ENCODE results near the gene IQCE. TPM values are rescaled to one million over a fixed set of nuclear protein-coding genes. Genes with fewer than 3 reads are reported as not detected.

Gene IQCE
- total RNA-seq, 6 experiments from 2014 or later: 3.7 to 7.0 (median 4.0) TPM

DNA sequence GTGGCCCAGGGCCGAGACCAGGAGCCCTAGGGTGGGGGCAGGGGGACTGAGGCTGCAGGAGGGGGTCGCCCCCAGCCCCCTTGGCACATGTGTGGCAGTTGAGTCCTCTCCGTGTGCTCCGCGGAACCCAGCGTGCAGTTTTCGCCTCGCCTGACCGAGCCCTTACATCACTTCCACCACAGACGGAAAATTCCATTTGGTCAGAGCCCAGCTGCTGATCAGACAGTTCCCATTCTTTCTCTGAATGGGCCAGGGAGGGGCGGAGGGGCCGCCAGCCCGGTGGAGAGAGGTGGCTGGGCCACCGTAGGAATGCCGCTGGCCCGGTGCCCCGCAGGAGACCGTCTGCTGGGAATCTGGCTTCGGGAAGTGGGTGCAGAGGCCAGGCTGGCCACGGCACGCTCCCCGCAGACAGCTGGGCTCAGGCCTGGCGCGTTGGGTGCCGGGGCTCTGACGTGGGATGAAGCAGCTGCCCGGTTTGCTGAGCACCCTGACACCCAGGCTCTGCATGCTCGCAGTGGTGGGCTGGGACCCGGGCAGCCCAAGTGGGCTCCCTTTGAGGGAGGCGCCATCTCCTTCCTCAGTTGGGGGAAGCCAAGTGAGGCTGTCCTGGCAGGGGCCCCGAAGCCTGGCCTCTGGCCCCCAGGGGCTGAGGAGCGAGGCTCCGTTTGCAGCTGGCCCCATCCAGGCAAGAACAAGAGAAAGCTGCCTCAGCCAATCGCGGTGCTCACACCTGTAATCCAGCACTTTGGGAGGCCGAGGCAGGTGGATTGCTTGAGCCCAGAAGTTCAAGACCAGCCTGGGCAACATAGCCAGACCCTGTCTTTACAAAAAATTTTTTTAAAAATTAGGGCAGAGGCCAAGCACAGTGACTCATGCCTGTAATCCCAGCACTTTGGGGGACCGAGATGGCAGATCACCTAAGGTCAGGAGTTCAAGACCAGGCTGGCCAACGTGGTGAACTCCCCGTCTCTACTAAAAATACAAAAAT is 82.9 kb downstream of the IQCE start:
- peak; percentile 58 for TF ChIP-seq POLR2A (IDR thresholded peaks at IDR 0.05)
- TF ChIP-seq, protein P1, sequence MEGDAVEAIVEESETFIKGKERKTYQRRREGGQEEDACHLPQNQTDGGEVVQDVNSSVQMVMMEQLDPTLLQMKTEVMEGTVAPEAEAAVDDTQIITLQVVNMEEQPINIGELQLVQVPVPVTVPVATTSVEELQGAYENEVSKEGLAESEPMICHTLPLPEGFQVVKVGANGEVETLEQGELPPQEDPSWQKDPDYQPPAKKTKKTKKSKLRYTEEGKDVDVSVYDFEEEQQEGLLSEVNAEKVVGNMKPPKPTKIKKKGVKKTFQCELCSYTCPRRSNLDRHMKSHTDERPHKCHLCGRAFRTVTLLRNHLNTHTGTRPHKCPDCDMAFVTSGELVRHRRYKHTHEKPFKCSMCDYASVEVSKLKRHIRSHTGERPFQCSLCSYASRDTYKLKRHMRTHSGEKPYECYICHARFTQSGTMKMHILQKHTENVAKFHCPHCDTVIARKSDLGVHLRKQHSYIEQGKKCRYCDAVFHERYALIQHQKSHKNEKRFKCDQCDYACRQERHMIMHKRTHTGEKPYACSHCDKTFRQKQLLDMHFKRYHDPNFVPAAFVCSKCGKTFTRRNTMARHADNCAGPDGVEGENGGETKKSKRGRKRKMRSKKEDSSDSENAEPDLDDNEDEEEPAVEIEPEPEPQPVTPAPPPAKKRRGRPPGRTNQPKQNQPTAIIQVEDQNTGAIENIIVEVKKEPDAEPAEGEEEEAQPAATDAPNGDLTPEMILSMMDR (IDR thresholded peaks at IDR 0.05): no peak
- WGBS (ENCODE audit: insufficient coverage, low coverage, low lambda C conversion rate, missing lambda C conversion rate): 4% methylated on average over 10 of the region's 39 CpGs
- DNase-seq (peak; percentile 93 to 96 (median 93)), ATAC-seq (peak; percentile 59 to 74 (median 64))
- H3K4me3 ChIP-seq: peak overlapping the region in 1 of 3 donors; percentile 12
- H3K36me3 ChIP-seq: no peaks in the 10 kb centered on the region
- intact Hi-C loops (cut with DNase I): no loop called here
- H3K27me3 ChIP-seq: no peaks in the 10 kb centered on the region
- H3K4me1 ChIP-seq: peaks cover 0 to 54% (median 33%) of the 10 kb centered on the region in 4 donors
- H3K9me3 ChIP-seq: no peaks in the 10 kb centered on the region
- H3K27ac ChIP-seq: peak overlapping the region; percentile 79 to 83 (median 80)

DNA sequence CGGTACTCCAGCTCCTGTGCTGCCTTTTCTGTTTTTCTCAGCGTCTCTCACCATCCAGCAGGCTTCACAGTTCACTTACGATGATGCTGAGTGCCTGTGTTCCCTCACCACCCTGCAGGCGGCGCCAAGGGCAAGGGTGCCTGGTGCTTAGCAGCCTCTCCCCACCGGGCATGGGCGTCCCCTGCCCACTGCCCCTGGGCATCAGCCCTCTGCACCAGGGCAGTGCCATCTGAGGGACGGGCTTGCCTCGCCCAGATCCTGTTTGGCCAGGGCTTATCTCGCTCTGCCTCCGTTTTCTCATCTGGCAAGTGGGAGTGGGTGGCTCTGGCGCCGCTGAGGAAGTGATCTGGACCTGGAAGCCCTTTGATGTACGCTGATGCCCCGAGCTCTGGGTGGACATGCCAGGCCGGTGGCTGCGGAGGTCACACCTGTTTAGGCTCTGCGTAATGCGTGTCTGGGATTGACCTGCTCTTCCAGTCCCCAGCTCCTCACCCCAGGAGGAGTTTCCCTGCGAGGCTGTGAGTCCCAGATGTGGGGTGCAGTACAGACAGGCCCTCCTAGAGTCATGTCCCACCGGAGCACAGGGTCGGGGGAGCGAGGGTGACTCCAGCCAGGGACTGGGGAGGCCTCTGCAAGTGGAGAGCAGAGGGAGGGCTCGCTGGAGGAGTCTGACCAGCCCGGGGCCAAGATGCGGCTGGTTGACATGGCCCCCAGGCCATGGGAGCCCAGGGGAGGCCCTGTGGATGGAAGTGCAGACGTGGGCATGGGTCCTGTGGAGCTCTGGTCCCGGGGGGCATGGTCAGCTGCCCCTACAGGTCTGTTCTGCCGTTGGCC is 84.8 kb downstream of the IQCE start:
- DNase-seq: no peak
- no peaks in the 10 kb centered on the region for H3K36me3 ChIP-seq
- peaks cover 0 to 35% (median 24%) of the 10 kb centered on the region in 4 donors for H3K4me1 ChIP-seq

DNA sequence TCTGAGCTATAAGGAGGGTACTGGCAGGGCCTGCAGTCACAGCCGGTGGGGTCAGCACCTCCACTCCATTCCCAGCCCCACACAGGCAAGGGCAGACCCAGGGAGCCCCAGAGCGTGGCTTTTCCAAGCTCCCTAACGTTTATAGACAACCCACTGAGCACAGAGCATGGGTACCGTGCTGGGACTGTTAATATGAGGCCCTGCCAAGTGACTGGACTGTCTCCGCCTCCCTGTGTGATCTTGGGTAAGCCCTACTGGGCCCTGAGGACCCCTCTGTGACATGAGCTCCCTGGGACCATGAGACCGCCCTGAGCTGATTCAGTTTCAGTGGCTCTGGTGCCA is 85.4 kb downstream of the IQCE start:
- Histone ChIP-seq H3K27ac (no peak overlapping the region), H3K36me3 (no peaks in the 10 kb centered on the region), H3K27me3 (no peaks in the 10 kb centered on the region), H3K4me1 (peaks cover 0 to 29% (median 18%) of the 10 kb centered on the region in 4 donors), H3K9me3 (no peaks in the 10 kb centered on the region), H3K4me3 (no peak overlapping the region)
- ATAC-seq: no peak
- DNase-seq: no peak
- intact Hi-C loops (cut with DNase I): no loop called here
- TF ChIP-seq, protein P1 (IDR thresholded peaks at IDR 0.05): no peak
- no peak for TF ChIP-seq POLR2A (IDR thresholded peaks at IDR 0.05)
- WGBS (ENCODE audit: insufficient coverage, low coverage, low lambda C conversion rate, missing lambda C conversion rate): 85% methylated on average over 3 of the region's 6 CpGs

More for the DNA sequence above, 84.8 kb downstream of the IQCE start:
- no peak for ATAC-seq
- TF ChIP-seq POLR2A (IDR thresholded peaks at IDR 0.05): no peak
- TF ChIP-seq, protein P1 (IDR thresholded peaks at IDR 0.05): peak in 1 of 4 donors; percentile 12
- Histone ChIP-seq H3K27ac (no peak overlapping the region), H3K4me3 (no peak overlapping the region), H3K27me3 (no peaks in the 10 kb centered on the region), H3K9me3 (no peaks in the 10 kb centered on the region)
- intact Hi-C loops (cut with DNase I): no loop called here
- 84% methylated on average over 8 of the region's 29 CpGs for WGBS (ENCODE audit: insufficient coverage, low coverage, low lambda C conversion rate, missing lambda C conversion rate)

DNA sequence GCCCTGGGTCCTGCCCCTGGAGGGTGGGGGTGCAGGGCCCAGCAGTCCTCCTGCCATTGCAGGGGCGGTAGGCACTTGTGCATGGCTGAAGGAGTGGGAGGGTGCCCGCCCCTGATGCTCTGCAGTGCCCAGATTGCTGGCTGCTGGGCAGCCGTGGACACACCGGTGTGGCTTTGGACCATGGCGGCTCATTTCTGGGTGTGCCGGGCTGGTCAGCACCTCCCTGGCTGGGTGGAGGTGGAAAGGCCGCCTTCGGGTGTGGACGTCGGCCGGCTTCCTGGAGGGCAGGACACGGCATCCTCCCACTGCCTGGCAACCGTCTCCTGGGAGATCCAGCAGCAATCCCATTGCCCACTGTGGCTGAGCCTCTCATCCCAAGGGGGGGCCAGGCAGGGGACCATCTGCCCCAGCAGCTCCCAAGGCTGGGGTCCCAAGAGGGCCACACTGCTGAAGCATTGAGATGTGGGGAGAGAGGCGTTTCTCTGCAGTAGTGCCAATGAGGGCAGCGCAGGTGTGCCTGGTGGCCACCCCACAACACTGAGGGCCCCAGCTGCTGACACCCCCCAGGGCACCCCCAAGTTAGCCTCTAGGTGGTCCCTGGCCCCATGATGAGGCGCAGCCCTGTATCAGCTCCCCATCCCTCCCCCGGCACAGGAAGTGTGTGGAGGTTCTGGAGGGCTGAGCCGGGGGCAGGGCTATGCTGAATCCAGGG is 85.9 kb downstream of the IQCE start:
- Histone ChIP-seq H3K27ac (no peak overlapping the region), H3K27me3 (no peaks in the 10 kb centered on the region), H3K9me3 (no peaks in the 10 kb centered on the region), H3K4me3 (no peak overlapping the region), H3K4me1 (peaks cover 0 to 24% (median 14%) of the 10 kb centered on the region in 4 donors), H3K36me3 (no peaks in the 10 kb centered on the region)
- ATAC-seq (no peak), DNase-seq (no peak)
- WGBS (ENCODE audit: insufficient coverage, low coverage, low lambda C conversion rate, missing lambda C conversion rate): no CpG with 5 or more reads among the region's 18 CpGs
- TF ChIP-seq, protein P1 (IDR thresholded peaks at IDR 0.05): no peak
- no peak for TF ChIP-seq POLR2A (IDR thresholded peaks at IDR 0.05)
- intact Hi-C loops (cut with DNase I): no loop called here
